ENCODE measurements around the gene PLRG1. TPM values are rescaled to one million over a fixed set of nuclear protein-coding genes. Genes with fewer than 3 reads are reported as not detected.

Gene PLRG1
- total and polyA plus RNA-seq, 9 donors, result 26.5 to 90.9 (median 61.5) TPM

GRCh38 chr4:154559141-154559493, 8.9 kb upstream of the PLRG1 start:
- no peaks in the 10 kb centered on the region for H3K4me1 ChIP-seq (ENCODE audit: insufficient read depth)
- no peaks in the 10 kb centered on the region for H3K36me3 ChIP-seq
- H3K9me3 ChIP-seq, result no peaks in the 10 kb centered on the region
- DNase-seq, result no peak
- H3K27ac ChIP-seq, result no peak overlapping the region
- 87 to 94% (median 90%) methylated on average over 1 of the region's 1 CpG for WGBS, 3 donors
- H3K4me3 ChIP-seq, result no peak overlapping the region
- intact Hi-C loops (cut with DNase I), result no loop called here
- no peak for TF ChIP-seq EP300 (IDR thresholded peaks at IDR 0.05)
- no peak for TF ChIP-seq CTCF (IDR thresholded peaks at IDR 0.05)
- no peak for TF ChIP-seq POLR2A (IDR thresholded peaks at IDR 0.05)
- no peaks in the 10 kb centered on the region for H3K27me3 ChIP-seq

GRCh38 chr4:154551872-154552686, 1.9 kb upstream of the PLRG1 start:
- intact Hi-C loops (cut with DNase I), result loop anchor here in 1 of 4 donors (5.0 kb wide), 1 partner anchor 70 kb away; no protein-coding TSS in a partner anchor
- Histone ChIP-seq H3K36me3 (no peaks in the 10 kb centered on the region), H3K27me3 (no peaks in the 10 kb centered on the region), H3K9me3 (no peaks in the 10 kb centered on the region), H3K27ac (no peak overlapping the region), H3K4me1 (ENCODE audit: insufficient read depth) (peaks cover 4% of the 10 kb centered on the region), H3K4me3 (no peak overlapping the region)
- 15 to 22% (median 20%) methylated on average over 6 of the region's 6 CpGs for WGBS, 3 donors
- TF ChIP-seq EP300 (IDR thresholded peaks at IDR 0.05), result no peak
- no peak for TF ChIP-seq POLR2A (IDR thresholded peaks at IDR 0.05)
- TF ChIP-seq CTCF (IDR thresholded peaks at IDR 0.05), result peak; percentile 51 to 68 (median 57)
- peak; percentile 59 to 78 (median 71) for DNase-seq

- TF ChIP-seq EP300 (IDR thresholded peaks at IDR 0.05) (no peak), CTCF (IDR thresholded peaks at IDR 0.05) (no peak), POLR2A (IDR thresholded peaks at IDR 0.05) (no peak)
- intact Hi-C loops (cut with DNase I), result no loop called here
- WGBS, 3 donors, result 86 to 91% (median 89%) methylated on average over 4 of the region's 4 CpGs
Measured at GRCh38 chr4:154545689-154546088, 4.5 kb downstream of the PLRG1 start.

GRCh38 chr4:154542271-154542879, 7.8 kb downstream of the PLRG1 start:
- Histone ChIP-seq H3K27me3 (no peaks in the 10 kb centered on the region), H3K27ac (no peak overlapping the region), H3K9me3 (no peaks in the 10 kb centered on the region), H3K36me3 (no peaks in the 10 kb centered on the region), H3K4me1 (ENCODE audit: insufficient read depth) (no peaks in the 10 kb centered on the region), H3K4me3 (no peak overlapping the region)
- DNase-seq, result no peak
- intact Hi-C loops (cut with DNase I), result no loop called here
- WGBS, 3 donors, result 93 to 95% (median 95%) methylated on average over 4 of the region's 4 CpGs
- no peak for TF ChIP-seq EP300 (IDR thresholded peaks at IDR 0.05)
- TF ChIP-seq POLR2A (IDR thresholded peaks at IDR 0.05), result no peak
- no peak for TF ChIP-seq CTCF (IDR thresholded peaks at IDR 0.05)

More at GRCh38 chr4:154545689-154546088, 4.5 kb downstream of the PLRG1 start:
- no peak for DNase-seq
- H3K27ac ChIP-seq, result no peak overlapping the region
- peaks cover 4% of the 10 kb centered on the region for H3K4me1 ChIP-seq (ENCODE audit: insufficient read depth)
- H3K4me3 ChIP-seq, result no peak overlapping the region
- no peaks in the 10 kb centered on the region for H3K9me3 ChIP-seq
- H3K27me3 ChIP-seq, result no peaks in the 10 kb centered on the region
- H3K36me3 ChIP-seq, result no peaks in the 10 kb centered on the region
